HG03039 (cell line): ENCODE measurements around the gene PMAIP1.
"Not testable (repeated sequence)": the region's sequence is repeated elsewhere in the genome, so short reads cannot be mapped to it uniquely, and the experiment has no call there.

Experiments
- ATAC-seq: cut with Tn5 transposase; IDR thresholded peaks from one replicate; pipeline ENCODE4 v1.9.1; 2021; ENCODE audit warnings: mild to moderate bottlenecking, moderate library complexity; ENCODE audit not compliant: unreplicated experiment

PMAIP1 gene

GRCh38 chr18:59884351-59884750 is 15.4 kb upstream of the PMAIP1 start:
- no peak for ATAC-seq

- peak; percentile 79 for ATAC-seq
Observed at GRCh38 chr18:59885579-59886163, 14.1 kb upstream of the PMAIP1 start.

GRCh38 chr18:59886399-59886798 is 13.4 kb upstream of the PMAIP1 start:
- not testable (repeated sequence) for ATAC-seq

- no peak for ATAC-seq
Observed at GRCh38 chr18:59892123-59892522, 7.7 kb upstream of the PMAIP1 start.

- ATAC-seq, result no peak
Observed at GRCh38 chr18:59893971-59894370, 5.8 kb upstream of the PMAIP1 start.

- no peak for ATAC-seq
Observed at GRCh38 chr18:59897321-59897954, 2.4 kb upstream of the PMAIP1 start.

- ATAC-seq, result no peak
Observed at GRCh38 chr18:59898093-59898492, 1.7 kb upstream of the PMAIP1 start.

- ATAC-seq, result no peak
Observed at GRCh38 chr18:59898609-59899297, 1.0 kb upstream of the PMAIP1 start.

GRCh38 chr18:59900222-59901128 is 679 bp downstream of the PMAIP1 start:
- ATAC-seq, result peak; percentile 24

GRCh38 chr18:59902131-59902992 is 2.6 kb downstream of the PMAIP1 start:
- ATAC-seq, result no peak

- ATAC-seq, result no peak
Observed at GRCh38 chr18:59902993-59903610, 3.3 kb downstream of the PMAIP1 start.

GRCh38 chr18:59904011-59904601 is 4.3 kb downstream of the PMAIP1 start:
- ATAC-seq, result no peak

GRCh38 chr18:59905686-59906091 is 5.9 kb downstream of the PMAIP1 start:
- ATAC-seq, result no peak

- no peak for ATAC-seq
Observed at GRCh38 chr18:59906203-59906602, 6.4 kb downstream of the PMAIP1 start.

GRCh38 chr18:59907172-59907571 is 7.4 kb downstream of the PMAIP1 start:
- ATAC-seq, result no peak

GRCh38 chr18:59907660-59908059 is 7.9 kb downstream of the PMAIP1 start:
- ATAC-seq, result no peak

- ATAC-seq, result no peak
Observed at GRCh38 chr18:59908799-59909198, 9.0 kb downstream of the PMAIP1 start.

- no peak for ATAC-seq
Observed at GRCh38 chr18:59909289-59910036, 9.7 kb downstream of the PMAIP1 start.

- ATAC-seq, result no peak
Observed at GRCh38 chr18:59910967-59911366, 11.2 kb downstream of the PMAIP1 start.
